SK-N-SH treated with all-trans-retinoic acid at 6 μM for 48 hours (cell line): Measurements from ENCODE around the gene GRID1.

ENCODE experiments used
- ATAC-seq: fragments of 200-7000 bp; cut with Tn5 transposase; 3 replicates; pipeline ENCODE4 v1.9.1; 2020; ENCODE audit warnings: mild to moderate bottlenecking, moderate library complexity
- ARNTL ChIP-seq: fragments of 450-650 bp; formaldehyde crosslinking; IDR thresholded peaks from 2 replicates; pipeline ENCODE4 v1.5.0; 2020; ENCODE audit warnings: low read depth, mild to moderate bottlenecking, moderate library complexity, borderline replicate concordance
- BACH2 ChIP-seq: fragments of 250-450 bp; sonication (Bioruptor Pico); IDR thresholded peaks from 2 replicates; pipeline ENCODE4 v1.9.0; 2021; ENCODE audit warnings: mild to moderate bottlenecking, borderline replicate concordance
- CSDC2 ChIP-seq: fragments of 250-450 bp; sonication (Bioruptor Pico); IDR thresholded peaks from 2 replicates; pipeline ENCODE4 v1.5.0; 2020; ENCODE audit warnings: mild to moderate bottlenecking, moderate library complexity
- ESRRG ChIP-seq: fragments of 250-450 bp; sonication (Bioruptor Pico); IDR thresholded peaks from 2 replicates; pipeline ENCODE4 v1.6.1; 2021; ENCODE audit warnings: mild to moderate bottlenecking
- GLIS3 ChIP-seq: fragments of 250-450 bp; sonication (Bioruptor Pico); IDR thresholded peaks from 2 replicates; pipeline ENCODE4 v1.5.0; 2020; ENCODE audit warnings: mild to moderate bottlenecking, moderate library complexity
- ISL1 ChIP-seq: fragments of 250-450 bp; sonication (Bioruptor Pico); IDR thresholded peaks from 2 replicates; pipeline ENCODE4 v2.1.2; 2022; ENCODE audit warnings: mild to moderate bottlenecking, moderate library complexity
- PPARA ChIP-seq: fragments of 250-450 bp; sonication (Bioruptor Pico); IDR thresholded peaks from 2 replicates; pipeline ENCODE4 v1.5.0; 2020; ENCODE audit warnings: mild to moderate bottlenecking, borderline replicate concordance
- RARB ChIP-seq: fragments of 250-450 bp; sonication (Bioruptor Pico); IDR thresholded peaks from 2 replicates; pipeline ENCODE4 v1.8.0; 2021; ENCODE audit warnings: mild to moderate bottlenecking, moderate library complexity
- SNAI2 ChIP-seq: fragments of 250-450 bp; sonication (Bioruptor Pico); IDR thresholded peaks from 2 replicates; pipeline ENCODE4 v1.5.0; 2020; ENCODE audit warnings: mild to moderate bottlenecking, moderate library complexity
- TOX ChIP-seq: fragments of 250-450 bp; sonication (Bioruptor Pico); IDR thresholded peaks from 2 replicates; pipeline ENCODE4 v1.8.0; 2021; ENCODE audit warnings: mild to moderate bottlenecking, moderate library complexity, borderline replicate concordance
- ZC3H10 ChIP-seq: fragments of 250-450 bp; sonication (Bioruptor Pico); IDR thresholded peaks from 2 replicates; pipeline ENCODE4 v1.5.1; 2021; ENCODE audit warnings: mild to moderate bottlenecking, moderate library complexity
- ZFP3 ChIP-seq: fragments of 250-450 bp; sonication (Bioruptor Pico); IDR thresholded peaks from 2 replicates; pipeline ENCODE4 v1.5.0; 2020; ENCODE audit warnings: mild to moderate bottlenecking, moderate library complexity
- ZFP30 ChIP-seq: fragments of 450-650 bp; formaldehyde crosslinking; IDR thresholded peaks from 2 replicates; pipeline ENCODE4 v1.5.0; 2022; ENCODE audit warnings: mild to moderate bottlenecking, moderate library complexity
- ZNF565 ChIP-seq: fragments of 450-650 bp; formaldehyde crosslinking; conservative IDR thresholded peaks from 2 replicates; pipeline ENCODE4 v1.5.0; 2020; ENCODE audit warnings: low read depth, mild to moderate bottlenecking, moderate library complexity
- ZNF70 ChIP-seq: fragments of 450-650 bp; formaldehyde crosslinking; IDR thresholded peaks from 2 replicates; pipeline ENCODE4 v1.5.0; 2020; ENCODE audit warnings: mild to moderate bottlenecking, moderate library complexity
- ZNF8 ChIP-seq: fragments of 450-650 bp; formaldehyde crosslinking; IDR thresholded peaks from 2 replicates; pipeline ENCODE4 v1.5.0; 2020; ENCODE audit warnings: mild to moderate bottlenecking, moderate library complexity
- TF ChIP-seq, protein P1 (sequence below): fragments of 250-450 bp; sonication (Bioruptor Pico); IDR thresholded peaks from 2 replicates; pipeline ENCODE4 v1.5.0; 2020; ENCODE audit warnings: mild to moderate bottlenecking, moderate library complexity
- TF ChIP-seq, protein P2 (sequence below): fragments of 250-450 bp; sonication (Bioruptor Pico); IDR thresholded peaks from 2 replicates; pipeline ENCODE4 v1.5.1; 2020; ENCODE audit warnings: low read depth, mild to moderate bottlenecking, moderate library complexity
- TF ChIP-seq, protein P3 (sequence below): fragments of 250-450 bp; sonication (Bioruptor Pico); IDR thresholded peaks from 2 replicates; pipeline ENCODE4 v1.8.0; 2021; ENCODE audit warnings: low read depth, mild to moderate bottlenecking, moderate library complexity, borderline replicate concordance
- TF ChIP-seq, protein P4 (sequence below): fragments of 250-450 bp; sonication (Bioruptor Pico); IDR thresholded peaks from 2 replicates; pipeline ENCODE4 v1.5.1; 2021; ENCODE audit warnings: mild to moderate bottlenecking, moderate library complexity
- TF ChIP-seq, protein P5 (sequence below): fragments of 250-450 bp; sonication (Bioruptor Pico); IDR thresholded peaks from 2 replicates; pipeline ENCODE4 v1.8.0; 2020; ENCODE audit warnings: mild to moderate bottlenecking, moderate library complexity, borderline replicate concordance

Gene GRID1

DNA sequence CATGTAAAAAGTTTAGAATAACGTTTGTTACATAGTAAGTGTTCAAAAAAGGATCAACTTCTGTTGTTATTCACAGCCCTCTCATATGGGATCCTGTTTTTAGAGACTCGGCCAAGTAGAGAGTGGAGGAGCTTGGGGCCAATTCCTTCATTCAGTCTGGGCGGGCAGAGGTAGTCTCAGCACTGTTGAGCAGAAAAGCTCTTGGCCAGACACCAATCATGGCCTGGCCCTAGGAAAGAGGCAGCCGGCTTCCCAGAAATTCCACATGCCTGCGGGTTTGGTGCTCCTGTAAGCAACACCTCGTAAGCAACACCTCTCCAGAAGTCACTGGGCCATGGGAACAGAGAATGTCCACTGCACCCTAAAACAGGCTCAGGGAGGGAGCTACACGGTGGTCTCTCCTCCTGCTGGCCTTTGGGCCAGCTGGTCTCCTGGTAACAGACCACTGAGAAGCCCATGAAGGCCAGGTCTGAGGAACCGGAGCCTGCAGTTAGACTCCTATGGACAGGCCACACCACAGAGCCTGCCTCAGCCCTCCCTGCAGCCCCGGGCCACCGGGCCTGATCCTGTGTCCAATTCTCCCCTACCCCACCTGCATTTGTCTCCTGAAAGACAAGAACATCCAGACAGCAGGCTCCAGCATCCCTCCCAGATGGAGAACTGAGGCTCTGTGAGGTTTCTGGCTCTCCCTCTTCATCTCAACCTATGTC, 149.1 kb downstream of the GRID1 start (continued):
- TF ChIP-seq RARB (no peak), ESRRG (no peak)
- TF ChIP-seq, all 23 proteins: peak for 0

DNA sequence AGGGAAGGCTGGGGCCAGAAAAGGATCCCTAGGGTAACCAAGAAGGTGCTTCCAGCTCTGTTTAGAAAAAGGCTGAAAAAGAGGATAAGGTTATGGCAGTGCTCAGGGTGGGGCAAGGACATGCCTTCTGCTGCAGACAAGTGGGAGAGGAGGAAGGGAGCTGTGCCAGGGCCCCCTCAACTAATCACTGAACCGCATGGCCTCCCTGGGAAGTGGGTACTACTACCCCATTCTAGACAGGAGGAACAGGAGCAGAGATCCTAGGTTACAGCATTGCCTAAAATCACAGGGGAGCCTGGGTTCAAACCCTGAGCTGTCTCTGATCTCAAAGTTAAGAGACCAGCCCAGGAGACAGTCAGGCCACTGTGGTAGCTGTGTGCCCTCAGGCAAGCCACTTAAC, 149.7 kb downstream of the GRID1 start:
- ATAC-seq = no peak
- TF ChIP-seq ARNTL (CRISPR knock-in tag) (no peak), ZC3H10 (CRISPR knock-in tag) (no peak), ZNF565 (CRISPR knock-in tag) (no peak), RARB (no peak), ZNF8 (CRISPR knock-in tag) (no peak)

DNA sequence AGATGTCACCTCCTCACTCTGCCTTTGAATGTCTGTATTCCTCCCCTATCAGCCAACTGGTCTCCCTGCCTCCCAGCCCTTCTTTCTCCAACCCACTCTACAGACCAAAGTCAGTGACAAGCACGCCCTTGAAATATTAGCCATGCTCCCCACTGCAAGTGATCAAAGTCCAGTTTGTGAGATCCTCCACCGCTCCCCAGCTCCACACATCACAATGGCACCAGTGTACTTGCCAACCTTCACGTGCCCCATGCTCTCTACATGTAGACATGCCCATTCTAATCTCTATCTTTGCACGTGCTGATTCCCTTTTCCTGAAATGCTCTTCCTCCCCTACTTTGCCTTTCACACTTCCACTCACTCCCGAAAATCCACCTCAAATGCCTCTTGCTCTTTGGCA, 150.9 kb downstream of the GRID1 start:
- TF ChIP-seq TOX (CRISPR knock-in tag) (no peak), RARB (no peak), ZNF8 (CRISPR knock-in tag) (no peak), ZFP3 (CRISPR knock-in tag) (no peak), PPARA (CRISPR knock-in tag) (no peak), ZNF565 (CRISPR knock-in tag) (no peak), ESRRG (no peak), BACH2 (CRISPR knock-in tag) (no peak), ZFP30 (CRISPR knock-in tag) (no peak), ZNF70 (no peak), ARNTL (CRISPR knock-in tag) (no peak), CSDC2 (no peak), GLIS3 (CRISPR knock-in tag) (no peak), SNAI2 (no peak), ISL1 (CRISPR knock-in tag) (no peak)
- TF ChIP-seq, protein P1, sequence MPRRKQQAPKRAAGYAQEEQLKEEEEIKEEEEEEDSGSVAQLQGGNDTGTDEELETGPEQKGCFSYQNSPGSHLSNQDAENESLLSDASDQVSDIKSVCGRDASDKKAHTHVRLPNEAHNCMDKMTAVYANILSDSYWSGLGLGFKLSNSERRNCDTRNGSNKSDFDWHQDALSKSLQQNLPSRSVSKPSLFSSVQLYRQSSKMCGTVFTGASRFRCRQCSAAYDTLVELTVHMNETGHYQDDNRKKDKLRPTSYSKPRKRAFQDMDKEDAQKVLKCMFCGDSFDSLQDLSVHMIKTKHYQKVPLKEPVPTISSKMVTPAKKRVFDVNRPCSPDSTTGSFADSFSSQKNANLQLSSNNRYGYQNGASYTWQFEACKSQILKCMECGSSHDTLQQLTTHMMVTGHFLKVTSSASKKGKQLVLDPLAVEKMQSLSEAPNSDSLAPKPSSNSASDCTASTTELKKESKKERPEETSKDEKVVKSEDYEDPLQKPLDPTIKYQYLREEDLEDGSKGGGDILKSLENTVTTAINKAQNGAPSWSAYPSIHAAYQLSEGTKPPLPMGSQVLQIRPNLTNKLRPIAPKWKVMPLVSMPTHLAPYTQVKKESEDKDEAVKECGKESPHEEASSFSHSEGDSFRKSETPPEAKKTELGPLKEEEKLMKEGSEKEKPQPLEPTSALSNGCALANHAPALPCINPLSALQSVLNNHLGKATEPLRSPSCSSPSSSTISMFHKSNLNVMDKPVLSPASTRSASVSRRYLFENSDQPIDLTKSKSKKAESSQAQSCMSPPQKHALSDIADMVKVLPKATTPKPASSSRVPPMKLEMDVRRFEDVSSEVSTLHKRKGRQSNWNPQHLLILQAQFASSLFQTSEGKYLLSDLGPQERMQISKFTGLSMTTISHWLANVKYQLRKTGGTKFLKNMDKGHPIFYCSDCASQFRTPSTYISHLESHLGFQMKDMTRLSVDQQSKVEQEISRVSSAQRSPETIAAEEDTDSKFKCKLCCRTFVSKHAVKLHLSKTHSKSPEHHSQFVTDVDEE = no peak
- TF ChIP-seq, protein P2, sequence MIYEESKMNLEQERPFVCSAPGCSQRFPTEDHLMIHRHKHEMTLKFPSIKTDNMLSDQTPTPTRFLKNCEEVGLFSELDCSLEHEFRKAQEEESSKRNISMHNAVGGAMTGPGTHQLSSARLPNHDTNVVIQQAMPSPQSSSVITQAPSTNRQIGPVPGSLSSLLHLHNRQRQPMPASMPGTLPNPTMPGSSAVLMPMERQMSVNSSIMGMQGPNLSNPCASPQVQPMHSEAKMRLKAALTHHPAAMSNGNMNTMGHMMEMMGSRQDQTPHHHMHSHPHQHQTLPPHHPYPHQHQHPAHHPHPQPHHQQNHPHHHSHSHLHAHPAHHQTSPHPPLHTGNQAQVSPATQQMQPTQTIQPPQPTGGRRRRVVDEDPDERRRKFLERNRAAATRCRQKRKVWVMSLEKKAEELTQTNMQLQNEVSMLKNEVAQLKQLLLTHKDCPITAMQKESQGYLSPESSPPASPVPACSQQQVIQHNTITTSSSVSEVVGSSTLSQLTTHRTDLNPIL (CRISPR knock-in tag) = no peak
- TF ChIP-seq, protein P3, sequence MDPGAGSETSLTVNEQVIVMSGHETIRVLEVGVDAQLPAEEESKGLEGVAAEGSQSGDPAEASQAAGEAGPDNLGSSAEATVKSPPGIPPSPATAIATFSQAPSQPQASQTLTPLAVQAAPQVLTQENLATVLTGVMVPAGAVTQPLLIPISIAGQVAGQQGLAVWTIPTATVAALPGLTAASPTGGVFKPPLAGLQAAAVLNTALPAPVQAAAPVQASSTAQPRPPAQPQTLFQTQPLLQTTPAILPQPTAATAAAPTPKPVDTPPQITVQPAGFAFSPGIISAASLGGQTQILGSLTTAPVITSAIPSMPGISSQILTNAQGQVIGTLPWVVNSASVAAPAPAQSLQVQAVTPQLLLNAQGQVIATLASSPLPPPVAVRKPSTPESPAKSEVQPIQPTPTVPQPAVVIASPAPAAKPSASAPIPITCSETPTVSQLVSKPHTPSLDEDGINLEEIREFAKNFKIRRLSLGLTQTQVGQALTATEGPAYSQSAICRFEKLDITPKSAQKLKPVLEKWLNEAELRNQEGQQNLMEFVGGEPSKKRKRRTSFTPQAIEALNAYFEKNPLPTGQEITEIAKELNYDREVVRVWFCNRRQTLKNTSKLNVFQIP = no peak
- TF ChIP-seq, protein P4, sequence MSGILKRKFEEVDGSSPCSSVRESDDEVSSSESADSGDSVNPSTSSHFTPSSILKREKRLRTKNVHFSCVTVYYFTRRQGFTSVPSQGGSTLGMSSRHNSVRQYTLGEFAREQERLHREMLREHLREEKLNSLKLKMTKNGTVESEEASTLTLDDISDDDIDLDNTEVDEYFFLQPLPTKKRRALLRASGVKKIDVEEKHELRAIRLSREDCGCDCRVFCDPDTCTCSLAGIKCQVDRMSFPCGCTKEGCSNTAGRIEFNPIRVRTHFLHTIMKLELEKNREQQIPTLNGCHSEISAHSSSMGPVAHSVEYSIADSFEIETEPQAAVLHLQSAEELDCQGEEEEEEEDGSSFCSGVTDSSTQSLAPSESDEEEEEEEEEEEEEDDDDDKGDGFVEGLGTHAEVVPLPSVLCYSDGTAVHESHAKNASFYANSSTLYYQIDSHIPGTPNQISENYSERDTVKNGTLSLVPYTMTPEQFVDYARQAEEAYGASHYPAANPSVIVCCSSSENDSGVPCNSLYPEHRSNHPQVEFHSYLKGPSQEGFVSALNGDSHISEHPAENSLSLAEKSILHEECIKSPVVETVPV (CRISPR knock-in tag) = no peak
- TF ChIP-seq, protein P5, sequence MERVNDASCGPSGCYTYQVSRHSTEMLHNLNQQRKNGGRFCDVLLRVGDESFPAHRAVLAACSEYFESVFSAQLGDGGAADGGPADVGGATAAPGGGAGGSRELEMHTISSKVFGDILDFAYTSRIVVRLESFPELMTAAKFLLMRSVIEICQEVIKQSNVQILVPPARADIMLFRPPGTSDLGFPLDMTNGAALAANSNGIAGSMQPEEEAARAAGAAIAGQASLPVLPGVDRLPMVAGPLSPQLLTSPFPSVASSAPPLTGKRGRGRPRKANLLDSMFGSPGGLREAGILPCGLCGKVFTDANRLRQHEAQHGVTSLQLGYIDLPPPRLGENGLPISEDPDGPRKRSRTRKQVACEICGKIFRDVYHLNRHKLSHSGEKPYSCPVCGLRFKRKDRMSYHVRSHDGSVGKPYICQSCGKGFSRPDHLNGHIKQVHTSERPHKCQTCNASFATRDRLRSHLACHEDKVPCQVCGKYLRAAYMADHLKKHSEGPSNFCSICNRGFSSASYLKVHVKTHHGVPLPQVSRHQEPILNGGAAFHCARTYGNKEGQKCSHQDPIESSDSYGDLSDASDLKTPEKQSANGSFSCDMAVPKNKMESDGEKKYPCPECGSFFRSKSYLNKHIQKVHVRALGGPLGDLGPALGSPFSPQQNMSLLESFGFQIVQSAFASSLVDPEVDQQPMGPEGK (CRISPR knock-in tag) = no peak
- TF ChIP-seq, all 23 proteins: peak for 0
- ATAC-seq = no peak
